ENCODE measurements around the gene IDNK. TPM values are rescaled to one million over a fixed set of nuclear protein-coding genes. Genes with fewer than 3 reads are reported as not detected.

The IDNK gene
- polyA plus RNA-seq, 1 donor (not counting 4 experiments of a cell fraction or from before 2014, with no cell fraction given) = 2.6 TPM

DNA sequence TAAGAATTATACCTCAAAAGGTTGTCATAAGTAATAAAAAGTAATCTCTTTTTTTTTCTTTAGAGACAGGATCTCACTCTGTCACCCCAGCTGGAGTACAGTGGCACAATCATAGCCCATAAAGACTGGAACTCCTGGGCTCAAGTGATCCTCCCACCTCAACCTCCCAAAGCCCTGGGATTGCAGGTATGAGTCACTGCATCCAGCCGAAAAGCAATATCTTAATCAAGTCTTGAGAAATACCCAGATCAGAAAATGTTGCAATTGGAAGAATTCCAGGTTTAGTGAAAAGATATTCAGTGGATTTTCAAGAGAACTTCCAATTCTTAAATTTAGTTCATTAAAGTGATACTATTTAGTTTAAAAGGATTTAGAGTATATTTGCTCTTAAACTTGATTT lies 40.9 kb upstream of the IDNK start:
- H3K9ac ChIP-seq (ENCODE audit: control insufficient read depth, extremely low read depth, insufficient read depth, low read length) = no peak overlapping the region
- TF ChIP-seq EZH2 (IDR thresholded peaks at IDR 0.05; ENCODE audit: low read length) = no peak
- TF ChIP-seq, protein P1, sequence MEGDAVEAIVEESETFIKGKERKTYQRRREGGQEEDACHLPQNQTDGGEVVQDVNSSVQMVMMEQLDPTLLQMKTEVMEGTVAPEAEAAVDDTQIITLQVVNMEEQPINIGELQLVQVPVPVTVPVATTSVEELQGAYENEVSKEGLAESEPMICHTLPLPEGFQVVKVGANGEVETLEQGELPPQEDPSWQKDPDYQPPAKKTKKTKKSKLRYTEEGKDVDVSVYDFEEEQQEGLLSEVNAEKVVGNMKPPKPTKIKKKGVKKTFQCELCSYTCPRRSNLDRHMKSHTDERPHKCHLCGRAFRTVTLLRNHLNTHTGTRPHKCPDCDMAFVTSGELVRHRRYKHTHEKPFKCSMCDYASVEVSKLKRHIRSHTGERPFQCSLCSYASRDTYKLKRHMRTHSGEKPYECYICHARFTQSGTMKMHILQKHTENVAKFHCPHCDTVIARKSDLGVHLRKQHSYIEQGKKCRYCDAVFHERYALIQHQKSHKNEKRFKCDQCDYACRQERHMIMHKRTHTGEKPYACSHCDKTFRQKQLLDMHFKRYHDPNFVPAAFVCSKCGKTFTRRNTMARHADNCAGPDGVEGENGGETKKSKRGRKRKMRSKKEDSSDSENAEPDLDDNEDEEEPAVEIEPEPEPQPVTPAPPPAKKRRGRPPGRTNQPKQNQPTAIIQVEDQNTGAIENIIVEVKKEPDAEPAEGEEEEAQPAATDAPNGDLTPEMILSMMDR (optimal IDR thresholded peaks at IDR 0.05 in 1 of 3, IDR thresholded peaks at IDR 0.05 in 1 of 3, conservative IDR thresholded peaks at IDR 0.05 in 1 of 3; ENCODE audit: extremely low read depth in 1 of 3, insufficient read depth in 2 of 3, low read length in 3 of 3) = no peak
- no peaks in the 10 kb centered on the region for H3K79me2 ChIP-seq (ENCODE audit: control insufficient read depth, insufficient read depth, low read length)
- no peaks in the 10 kb centered on the region for H3K4me1 ChIP-seq (ENCODE audit: control insufficient read depth, extremely low read depth, insufficient read depth, low read length)
- no peak overlapping the region for H2AFZ ChIP-seq (ENCODE audit: control insufficient read depth, low read length)
- no peak for DNase-seq (ENCODE audit: low read depth, low spot score)
- no peak overlapping the region for H3K27ac ChIP-seq (ENCODE audit: control insufficient read depth, insufficient read depth, low read length)
- no peak overlapping the region for H3K4me3 ChIP-seq (ENCODE audit: control insufficient read depth in 2 of 3, extremely low read depth in 1 of 3, insufficient read depth in 2 of 3, low read depth in 1 of 3, low read length in 3 of 3)
- H3K27me3 ChIP-seq (ENCODE audit: control insufficient read depth, extremely low read depth, insufficient read depth, low read length) = no peaks in the 10 kb centered on the region
- H3K9me3 ChIP-seq (ENCODE audit: control insufficient read depth, low read depth, low read length) = no peaks in the 10 kb centered on the region
- H3K9me1 ChIP-seq (ENCODE audit: control insufficient read depth, extremely low read depth, insufficient read depth, low read length) = no peaks in the 10 kb centered on the region
- H3K36me3 ChIP-seq (ENCODE audit: control insufficient read depth in 2 of 2, extremely low read depth in 1 of 2, insufficient read depth in 2 of 2, low read length in 2 of 2) = no peaks in the 10 kb centered on the region
- FAIRE-seq = no peak
- dilution Hi-C loops (cut with MboI; ENCODE audit: extremely low pct_ligation_motif_present, low sequenced_read_pairs) = no loop called here
- H3K4me2 ChIP-seq (ENCODE audit: control insufficient read depth, extremely low read depth, insufficient read depth, low read depth, low read length) = no peak overlapping the region
- H4K20me1 ChIP-seq (ENCODE audit: control insufficient read depth, extremely low read depth, insufficient read depth, low read length) = no peaks in the 10 kb centered on the region

- DNase-seq (ENCODE audit: low read depth, low spot score) (no peak), FAIRE-seq (peak; percentile 34)
- H3K4me1 ChIP-seq (ENCODE audit: control insufficient read depth, extremely low read depth, insufficient read depth, low read length) = no peaks in the 10 kb centered on the region
- no peak overlapping the region for H3K4me2 ChIP-seq (ENCODE audit: control insufficient read depth, extremely low read depth, insufficient read depth, low read depth, low read length)
- no peak overlapping the region for H3K27ac ChIP-seq (ENCODE audit: control insufficient read depth, insufficient read depth, low read length)
- H3K9ac ChIP-seq (ENCODE audit: control insufficient read depth, extremely low read depth, insufficient read depth, low read length) = no peak overlapping the region
- no peaks in the 10 kb centered on the region for H3K9me3 ChIP-seq (ENCODE audit: control insufficient read depth, low read depth, low read length)
- H3K36me3 ChIP-seq (ENCODE audit: control insufficient read depth in 2 of 2, extremely low read depth in 1 of 2, insufficient read depth in 2 of 2, low read length in 2 of 2) = no peaks in the 10 kb centered on the region
- TF ChIP-seq EZH2 (IDR thresholded peaks at IDR 0.05; ENCODE audit: low read length) = no peak
- TF ChIP-seq, protein P1 (optimal IDR thresholded peaks at IDR 0.05 in 1 of 3, IDR thresholded peaks at IDR 0.05 in 1 of 3, conservative IDR thresholded peaks at IDR 0.05 in 1 of 3; ENCODE audit: extremely low read depth in 1 of 3, insufficient read depth in 2 of 3, low read length in 3 of 3) = peak; percentile 69 to 79 (median 71)
- H2AFZ ChIP-seq (ENCODE audit: control insufficient read depth, low read length) = no peak overlapping the region
- no peak overlapping the region for H3K4me3 ChIP-seq (ENCODE audit: control insufficient read depth in 2 of 3, extremely low read depth in 1 of 3, insufficient read depth in 2 of 3, low read depth in 1 of 3, low read length in 3 of 3)
- no peaks in the 10 kb centered on the region for H3K79me2 ChIP-seq (ENCODE audit: control insufficient read depth, insufficient read depth, low read length)
- no peaks in the 10 kb centered on the region for H3K27me3 ChIP-seq (ENCODE audit: control insufficient read depth, extremely low read depth, insufficient read depth, low read length)
- H3K9me1 ChIP-seq (ENCODE audit: control insufficient read depth, extremely low read depth, insufficient read depth, low read length) = no peaks in the 10 kb centered on the region
- dilution Hi-C loops (cut with MboI; ENCODE audit: extremely low pct_ligation_motif_present, low sequenced_read_pairs) = no loop called here
- H4K20me1 ChIP-seq (ENCODE audit: control insufficient read depth, extremely low read depth, insufficient read depth, low read length) = no peaks in the 10 kb centered on the region
Measured at GRCh38 chr9:83583151-83584014, 39.6 kb upstream of the IDNK start.

Measured in keratinocyte (primary cell).